Caco-2 (cell line): ENCODE measurements around the gene NXPH2. TPM values are rescaled to one million over a fixed set of nuclear protein-coding genes. Genes with fewer than 3 reads are reported as not detected.

Experiments
- BruUV-seq: library from RNA; stranded (reverse); fragments of 400-500 nt; replicated peaks from 2 replicates; lab custom pipeline; 2021; lab: Mats Ljungman, UMichigan
- CTCF ChIA-PET: fragments of 300-600 bp; sonication (Branson Sonifier 250); formaldehyde crosslinking; loops from one replicate; lab custom pipeline; 2022; ENCODE audit warnings: antibody characterized with exemption; lab: Charles Lee
- POLR2A ChIA-PET: fragments of 300-600 bp; sonication (Branson Sonifier 250); formaldehyde crosslinking; loops from one replicate; lab custom pipeline; 2022; ENCODE audit warnings: antibody characterized with exemption; lab: Charles Lee
- DNase-seq, 2 experiments: peaks; one replicate each; pipeline versions ENCODE4 v3.0.0 to v3.0.0-alpha.2; 2020 to 2022
- H3K27me3 ChIP-seq: replicated peaks from 2 replicates; pipeline ENCODE4 v1.6.0; 2011; ENCODE audit warnings: low read length; ENCODE audit not compliant: control insufficient read depth, insufficient read depth
- H3K36me3 ChIP-seq: 2 replicates; pipeline ENCODE4 v1.5.1; 2011; ENCODE audit warnings: low read length; ENCODE audit not compliant: control insufficient read depth, insufficient read depth
- H3K4me1 ChIP-seq: fragments of 250-450 bp; sonication (Bioruptor Pico); 2 replicates; pipeline ENCODE4 v1.5.1; 2020; ENCODE audit warnings: mild to moderate bottlenecking
- H3K4me3 ChIP-seq: 2 replicates; pipeline ENCODE4 v1.5.1; 2011; ENCODE audit warnings: low read depth, mild to moderate bottlenecking, control low read depth, low read length
- H3K9me3 ChIP-seq: fragments of 250-450 bp; sonication (Bioruptor Pico); 2 replicates; pipeline ENCODE4 v1.5.1; 2020; ENCODE audit warnings: mild to moderate bottlenecking, moderate library complexity
- H3K27ac Mint-ChIP-seq: one replicate; pipeline ENCODE4 v1.8.0; 2022; ENCODE audit warnings: mixed read lengths; ENCODE audit not compliant: unreplicated experiment
- H3K27me3 Mint-ChIP-seq: one replicate; pipeline ENCODE4 v1.8.0; 2022; ENCODE audit warnings: mixed read lengths; ENCODE audit not compliant: insufficient read depth, unreplicated experiment
- H3K36me3 Mint-ChIP-seq: one replicate; pipeline ENCODE4 v1.8.0; 2022; ENCODE audit warnings: mild to moderate bottlenecking, mixed read lengths; ENCODE audit not compliant: insufficient read depth, unreplicated experiment
- H3K4me1 Mint-ChIP-seq: one replicate; pipeline ENCODE4 v1.8.0; 2022; ENCODE audit warnings: low read depth, mixed read lengths; ENCODE audit not compliant: unreplicated experiment
- H3K4me3 Mint-ChIP-seq: one replicate; pipeline ENCODE4 v1.8.0; 2022; ENCODE audit warnings: mild to moderate bottlenecking, moderate library complexity, mixed read lengths; ENCODE audit not compliant: unreplicated experiment
- H3K9me3 Mint-ChIP-seq: one replicate; pipeline ENCODE4 v1.8.0; 2022; ENCODE audit warnings: mixed read lengths; ENCODE audit not compliant: unreplicated experiment
- intact Hi-C: fragments of 100-400 bp; cut with micrococcal nuclease; formaldehyde crosslinking; loops from one replicate; pipeline ENCODE4 v1.10.0; 2022; ENCODE audit not compliant: unreplicated experiment
- total RNA-seq: library from RNA; stranded (reverse); gene quantifications from 2 replicates; pipeline ENCODE4 v1.2.3, GENCODE V29; 2022
- TF ChIP-seq, protein P1 (sequence below), 2 experiments: fragments of 200-600 bp in 1 of 2; IDR thresholded peaks; 1 replicate in 1 of 2; 2 replicates in 1 of 2; pipeline versions ENCODE4 v1.5.1 to v1.8.0; 2011 to 2022; ENCODE audit warnings: antibody characterized with exemption in 1 of 2, control low read depth in 1 of 2, inconsistent platforms in 1 of 2, low read depth in 1 of 2, low read length in 1 of 2, mild to moderate bottlenecking in 1 of 2, moderate library complexity in 1 of 2; ENCODE audit not compliant: insufficient read depth in 1 of 2, severe bottlenecking in 1 of 2, unreplicated experiment in 1 of 2

Gene NXPH2
- total RNA-seq, 1 experiment from 2014 or later: not detected

DNA sequence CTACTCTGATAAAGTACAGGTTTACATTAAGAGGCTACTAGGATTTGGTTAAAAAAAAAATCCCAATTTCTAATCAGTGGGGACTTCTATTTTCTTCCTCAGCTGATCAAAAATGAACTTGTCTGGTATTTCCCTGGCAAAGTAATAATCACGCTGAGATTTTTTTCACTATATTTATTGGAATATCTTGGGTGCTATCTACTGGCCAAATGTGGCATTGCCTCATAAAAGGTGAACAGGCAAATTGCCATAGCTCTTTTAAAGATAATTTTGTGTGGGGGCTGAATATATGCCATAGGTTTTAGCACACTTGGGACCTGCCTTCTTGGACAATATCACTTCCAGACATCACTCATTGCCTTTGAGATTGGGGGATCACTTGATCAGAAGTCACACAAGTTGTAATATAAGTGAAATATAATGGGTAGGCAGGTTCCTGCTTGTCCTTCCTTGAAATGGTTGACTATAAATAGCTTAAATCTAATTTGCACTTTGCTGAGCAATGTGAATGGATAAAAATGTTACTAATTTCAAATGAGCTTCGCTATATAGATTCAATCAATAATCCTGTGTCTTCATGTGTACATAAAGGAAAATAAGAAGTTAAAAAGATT lies 7.0 kb upstream of the NXPH2 start:
- no peak overlapping the region for H3K27ac Mint-ChIP-seq
- Histone ChIP-seq H3K4me3 (no peak overlapping the region), H3K36me3 (no peaks in the 10 kb centered on the region), H3K9me3 (no peaks in the 10 kb centered on the region), H3K27me3 (no peaks in the 10 kb centered on the region), H3K4me1 (0 out of 2 replicates have a peak, but pooled peaks cover 6% of the 10 kb centered on the region)
- no peaks in the 10 kb centered on the region for H3K4me1 Mint-ChIP-seq
- H3K36me3 Mint-ChIP-seq: peaks cover 2% of the 10 kb centered on the region
- peaks cover 9% of the 10 kb centered on the region for H3K9me3 Mint-ChIP-seq
- intact Hi-C loops: loop anchor here (1.0 to 5.0 kb wide), 11 partner anchors 40 to 921 kb away; no protein-coding TSS in a partner anchor
- DNase-seq: peak in 1 of 2 experiments; percentile 57
- TF ChIP-seq, protein P1, sequence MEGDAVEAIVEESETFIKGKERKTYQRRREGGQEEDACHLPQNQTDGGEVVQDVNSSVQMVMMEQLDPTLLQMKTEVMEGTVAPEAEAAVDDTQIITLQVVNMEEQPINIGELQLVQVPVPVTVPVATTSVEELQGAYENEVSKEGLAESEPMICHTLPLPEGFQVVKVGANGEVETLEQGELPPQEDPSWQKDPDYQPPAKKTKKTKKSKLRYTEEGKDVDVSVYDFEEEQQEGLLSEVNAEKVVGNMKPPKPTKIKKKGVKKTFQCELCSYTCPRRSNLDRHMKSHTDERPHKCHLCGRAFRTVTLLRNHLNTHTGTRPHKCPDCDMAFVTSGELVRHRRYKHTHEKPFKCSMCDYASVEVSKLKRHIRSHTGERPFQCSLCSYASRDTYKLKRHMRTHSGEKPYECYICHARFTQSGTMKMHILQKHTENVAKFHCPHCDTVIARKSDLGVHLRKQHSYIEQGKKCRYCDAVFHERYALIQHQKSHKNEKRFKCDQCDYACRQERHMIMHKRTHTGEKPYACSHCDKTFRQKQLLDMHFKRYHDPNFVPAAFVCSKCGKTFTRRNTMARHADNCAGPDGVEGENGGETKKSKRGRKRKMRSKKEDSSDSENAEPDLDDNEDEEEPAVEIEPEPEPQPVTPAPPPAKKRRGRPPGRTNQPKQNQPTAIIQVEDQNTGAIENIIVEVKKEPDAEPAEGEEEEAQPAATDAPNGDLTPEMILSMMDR (IDR thresholded peaks at IDR 0.05; ENCODE audit: insufficient read depth in 1 of 2, low read depth in 1 of 2, low read length in 1 of 2, severe bottlenecking in 1 of 2, unreplicated experiment in 1 of 2): peak; percentile 71 to 82
- H3K4me3 Mint-ChIP-seq: no peak overlapping the region
- ChIA-PET CTCF (interaction anchor here (0.6 to 1.9 kb wide), 16 partner anchors 9 to 1121 kb away, joined by 3 to 18 read pairs (median 4); no protein-coding TSS in a partner anchor), POLR2A (no interaction called here)
- no TSS peak for BruUV-seq
- H3K27me3 Mint-ChIP-seq: no peaks in the 10 kb centered on the region

DNA sequence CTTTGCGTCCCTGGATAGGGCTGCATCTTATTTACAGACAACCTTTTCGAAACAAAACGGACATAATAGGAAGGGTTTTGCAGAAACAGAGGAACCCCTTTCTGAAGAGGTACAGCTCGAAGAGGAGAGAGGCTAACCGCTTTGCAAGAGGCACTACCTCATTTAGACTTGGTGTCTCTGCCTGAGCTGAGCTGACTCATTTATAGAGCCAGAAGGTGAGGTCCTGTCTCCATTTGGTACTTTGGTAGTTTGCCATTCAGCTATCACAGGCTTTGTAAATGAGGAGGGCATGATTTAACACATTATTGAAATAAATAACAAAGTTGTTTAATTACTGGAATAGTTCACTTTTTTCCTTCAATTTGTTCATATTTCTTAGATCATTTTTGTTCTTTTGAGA lies 2.2 kb upstream of the NXPH2 start:
- no peaks in the 10 kb centered on the region for H3K27me3 ChIP-seq
- ChIA-PET CTCF (no interaction called here), POLR2A (no interaction called here)
- Mint-ChIP-seq H3K36me3 (peaks cover 12% of the 10 kb centered on the region), H3K4me3 (no peak overlapping the region), H3K9me3 (peaks cover 27% of the 10 kb centered on the region), H3K27me3 (no peaks in the 10 kb centered on the region), H3K27ac (no peak overlapping the region), H3K4me1 (peaks cover 15% of the 10 kb centered on the region)
- intact Hi-C loops: no loop called here
- H3K4me1 ChIP-seq: peaks cover 16% of the 10 kb centered on the region
- no peaks in the 10 kb centered on the region for H3K36me3 ChIP-seq
- BruUV-seq: no TSS peak
- no peak overlapping the region for H3K4me3 ChIP-seq
- no peak for DNase-seq
- peaks cover 9% of the 10 kb centered on the region; the same call in 1 of the 2 replicates for H3K9me3 ChIP-seq
- TF ChIP-seq, protein P1 (IDR thresholded peaks at IDR 0.05; ENCODE audit: insufficient read depth in 1 of 2, low read depth in 1 of 2, low read length in 1 of 2, severe bottlenecking in 1 of 2, unreplicated experiment in 1 of 2): no peak

DNA sequence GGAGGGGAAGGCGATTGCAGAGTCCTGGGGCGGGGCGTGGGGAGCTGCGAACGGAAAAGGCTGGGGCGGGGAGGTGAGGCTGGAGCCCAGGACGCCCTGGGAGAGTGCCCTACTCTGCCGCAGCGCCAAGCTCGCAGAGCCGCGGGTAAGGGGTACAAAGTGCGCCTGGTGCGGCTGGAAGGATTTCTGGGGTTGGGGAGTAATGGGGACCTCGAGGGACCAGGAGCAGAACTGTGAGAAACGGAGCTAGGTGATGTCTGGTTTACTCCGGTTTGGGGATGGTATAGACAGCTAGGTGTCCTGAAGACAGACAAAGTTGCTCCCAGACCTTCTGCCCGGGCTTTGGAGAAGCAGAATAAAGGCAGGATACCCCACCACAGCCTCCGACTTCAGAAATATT lies 718 bp upstream of the NXPH2 start:
- Mint-ChIP-seq H3K27ac (no peak overlapping the region), H3K4me1 (peaks cover 15% of the 10 kb centered on the region), H3K27me3 (no peaks in the 10 kb centered on the region), H3K9me3 (peaks cover 27% of the 10 kb centered on the region), H3K36me3 (peaks cover 12% of the 10 kb centered on the region), H3K4me3 (no peak overlapping the region)
- peaks cover 9% of the 10 kb centered on the region; the same call in 1 of the 2 replicates for H3K9me3 ChIP-seq
- CTCF ChIA-PET: no interaction called here
- POLR2A ChIA-PET: no interaction called here
- no peaks in the 10 kb centered on the region for H3K36me3 ChIP-seq
- TF ChIP-seq, protein P1 (IDR thresholded peaks at IDR 0.05; ENCODE audit: insufficient read depth in 1 of 2, low read depth in 1 of 2, low read length in 1 of 2, severe bottlenecking in 1 of 2, unreplicated experiment in 1 of 2): no peak
- H3K27me3 ChIP-seq: no peaks in the 10 kb centered on the region
- no peak for DNase-seq
- intact Hi-C loops: no loop called here
- BruUV-seq: no TSS peak
- H3K4me1 ChIP-seq: peaks cover 15% of the 10 kb centered on the region
- H3K4me3 ChIP-seq: no peak overlapping the region
